ENCODE measurements around the gene LIPC. TPM values are rescaled to one million over a fixed set of nuclear protein-coding genes. Genes with fewer than 3 reads are reported as not detected.

The LIPC gene
- polyA plus RNA-seq, 3 donors, result 0.37 TPM; not detected in 2

GRCh38 chr15:58503139-58504027 is 71.6 kb downstream of the LIPC start:
- peaks cover 5 to 7% of the 10 kb centered on the region in 2 donors for H3K36me3 Mint-ChIP-seq
- no peak overlapping the region for H3K4me3 Mint-ChIP-seq
- no peaks in the 10 kb centered on the region for H3K27me3 ChIP-seq (ENCODE audit: control insufficient read depth in 2 of 2, insufficient read depth in 2 of 2, low read length in 2 of 2)
- H2AFZ ChIP-seq (ENCODE audit: insufficient read depth, low read depth, low read length, poor library complexity, severe bottlenecking), result no peak overlapping the region
- H4K20me1 ChIP-seq (ENCODE audit: insufficient read depth, low read length), result no peaks in the 10 kb centered on the region
- no peak overlapping the region for H3K27ac ChIP-seq (ENCODE audit: low read depth in 1 of 2, low read length in 2 of 2)
- peak overlapping the region in 1 of 7 donors; percentile 15 for H3K27ac Mint-ChIP-seq
- peaks cover 0 to 14% of the 10 kb centered on the region in 2 donors for H3K9me3 ChIP-seq (replicated peaks in 1 of 2; ENCODE audit: control insufficient read depth in 1 of 2, insufficient read depth in 1 of 2, low read length in 2 of 2)
- intact Hi-C loops (cut with micrococcal nuclease), result no loop called here
- no peaks in the 10 kb centered on the region for H3K36me3 ChIP-seq (replicated peaks in 1 of 2; ENCODE audit: control insufficient read depth in 1 of 2, insufficient read depth in 2 of 2, low read length in 2 of 2)
- no peaks in the 10 kb centered on the region for H3K79me2 ChIP-seq (ENCODE audit: insufficient read depth, low read length)
- H3K9ac ChIP-seq (ENCODE audit: insufficient read depth, low read length, poor library complexity, severe bottlenecking), result no peak overlapping the region
- no peak for DNase-seq
- H3K4me1 ChIP-seq (ENCODE audit: control insufficient read depth in 1 of 2, insufficient read depth in 2 of 2, low read length in 2 of 2), result peaks cover 18 to 21% of the 10 kb centered on the region in 2 donors
- H3K4me1 Mint-ChIP-seq, result peaks cover 24% of the 10 kb centered on the region
- no peak overlapping the region for H3K4me2 ChIP-seq (replicated peaks; ENCODE audit: extremely low read depth, low read length, poor library complexity, severe bottlenecking)
- 97% methylated on average over 6 of the region's 6 CpGs for WGBS (ENCODE audit: insufficient coverage)
- TF ChIP-seq, protein P1, sequence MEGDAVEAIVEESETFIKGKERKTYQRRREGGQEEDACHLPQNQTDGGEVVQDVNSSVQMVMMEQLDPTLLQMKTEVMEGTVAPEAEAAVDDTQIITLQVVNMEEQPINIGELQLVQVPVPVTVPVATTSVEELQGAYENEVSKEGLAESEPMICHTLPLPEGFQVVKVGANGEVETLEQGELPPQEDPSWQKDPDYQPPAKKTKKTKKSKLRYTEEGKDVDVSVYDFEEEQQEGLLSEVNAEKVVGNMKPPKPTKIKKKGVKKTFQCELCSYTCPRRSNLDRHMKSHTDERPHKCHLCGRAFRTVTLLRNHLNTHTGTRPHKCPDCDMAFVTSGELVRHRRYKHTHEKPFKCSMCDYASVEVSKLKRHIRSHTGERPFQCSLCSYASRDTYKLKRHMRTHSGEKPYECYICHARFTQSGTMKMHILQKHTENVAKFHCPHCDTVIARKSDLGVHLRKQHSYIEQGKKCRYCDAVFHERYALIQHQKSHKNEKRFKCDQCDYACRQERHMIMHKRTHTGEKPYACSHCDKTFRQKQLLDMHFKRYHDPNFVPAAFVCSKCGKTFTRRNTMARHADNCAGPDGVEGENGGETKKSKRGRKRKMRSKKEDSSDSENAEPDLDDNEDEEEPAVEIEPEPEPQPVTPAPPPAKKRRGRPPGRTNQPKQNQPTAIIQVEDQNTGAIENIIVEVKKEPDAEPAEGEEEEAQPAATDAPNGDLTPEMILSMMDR (IDR thresholded peaks at IDR 0.05), result no peak
- H3K9me3 Mint-ChIP-seq, result peaks cover 17 to 21% (median 19%) of the 10 kb centered on the region in 7 donors
- H3K27me3 Mint-ChIP-seq (ENCODE audit: low read depth in 3 of 3), result peaks cover 1 to 3% (median 1%) of the 10 kb centered on the region in 3 donors
- H3K4me3 ChIP-seq (replicated peaks in 1 of 3; ENCODE audit: low read depth in 2 of 3, low read length in 3 of 3), result no peak overlapping the region

GRCh38 chr15:58504674-58505234 is 73.0 kb downstream of the LIPC start:
- H3K27me3 Mint-ChIP-seq (ENCODE audit: low read depth in 3 of 3), result peaks cover 1 to 3% (median 3%) of the 10 kb centered on the region in 3 donors
- intact Hi-C loops (cut with micrococcal nuclease), result no loop called here
- peaks cover 17 to 21% (median 20%) of the 10 kb centered on the region in 7 donors for H3K9me3 Mint-ChIP-seq
- 95% methylated on average over 4 of the region's 6 CpGs for WGBS (ENCODE audit: insufficient coverage)
- no peak overlapping the region for H3K4me2 ChIP-seq (replicated peaks; ENCODE audit: extremely low read depth, low read length, poor library complexity, severe bottlenecking)
- no peak overlapping the region for H3K27ac Mint-ChIP-seq
- no peak overlapping the region for H2AFZ ChIP-seq (ENCODE audit: insufficient read depth, low read depth, low read length, poor library complexity, severe bottlenecking)
- peaks cover 23% of the 10 kb centered on the region for H3K4me1 Mint-ChIP-seq
- peaks cover 18 to 21% of the 10 kb centered on the region in 2 donors for H3K4me1 ChIP-seq (ENCODE audit: control insufficient read depth in 1 of 2, insufficient read depth in 2 of 2, low read length in 2 of 2)
- H3K4me3 ChIP-seq (replicated peaks in 1 of 3; ENCODE audit: low read depth in 2 of 3, low read length in 3 of 3), result no peak overlapping the region
- H3K36me3 Mint-ChIP-seq, result peaks cover 5 to 7% of the 10 kb centered on the region in 2 donors
- no peak overlapping the region for H3K9ac ChIP-seq (ENCODE audit: insufficient read depth, low read length, poor library complexity, severe bottlenecking)
- no peak overlapping the region for H3K4me3 Mint-ChIP-seq
- H4K20me1 ChIP-seq (ENCODE audit: insufficient read depth, low read length), result no peaks in the 10 kb centered on the region
- H3K79me2 ChIP-seq (ENCODE audit: insufficient read depth, low read length), result no peaks in the 10 kb centered on the region
- TF ChIP-seq, protein P1 (IDR thresholded peaks at IDR 0.05), result no peak
- no peak overlapping the region for H3K27ac ChIP-seq (ENCODE audit: low read depth in 1 of 2, low read length in 2 of 2)
- peaks cover 0 to 14% of the 10 kb centered on the region in 2 donors for H3K9me3 ChIP-seq (replicated peaks in 1 of 2; ENCODE audit: control insufficient read depth in 1 of 2, insufficient read depth in 1 of 2, low read length in 2 of 2)
- peak in 1 of 3 donors; percentile 22 for DNase-seq
- H3K27me3 ChIP-seq (ENCODE audit: control insufficient read depth in 2 of 2, insufficient read depth in 2 of 2, low read length in 2 of 2), result no peaks in the 10 kb centered on the region
- H3K36me3 ChIP-seq (replicated peaks in 1 of 2; ENCODE audit: control insufficient read depth in 1 of 2, insufficient read depth in 2 of 2, low read length in 2 of 2), result no peaks in the 10 kb centered on the region

All from CD14-positive monocyte (primary cell).